Measurements from ENCODE around the gene CDK15. TPM values are rescaled to one million over a fixed set of nuclear protein-coding genes. Genes with fewer than 3 reads are reported as not detected.

The CDK15 gene
- total and polyA plus RNA-seq, 2 donors (not counting 1 experiment from before 2014, with no cell fraction given): not detected

- H3K27me3 ChIP-seq (replicated peaks in 1 of 4; ENCODE audit: control extremely low read depth in 1 of 4, control insufficient read depth in 3 of 4, insufficient read depth in 4 of 4, low read length in 3 of 4): peaks cover 0 to 48% (median 17%) of the 10 kb centered on the region in 4 experiments
- no peaks in the 10 kb centered on the region for H3K79me2 ChIP-seq (ENCODE audit: control insufficient read depth, insufficient read depth, low read length)
- H3K4me3 ChIP-seq (ENCODE audit: control extremely low read depth in 1 of 5, extremely low read depth in 1 of 5, insufficient read depth in 1 of 5, low read depth in 2 of 5, low read length in 4 of 5): no peak overlapping the region
- H3K4me1 ChIP-seq (ENCODE audit: control insufficient read depth in 2 of 2, insufficient read depth in 2 of 2, low read length in 2 of 2): peaks cover 10 to 14% of the 10 kb centered on the region in 2 donors
- no peaks in the 10 kb centered on the region for H4K20me1 ChIP-seq (ENCODE audit: control insufficient read depth, insufficient read depth, low read length, poor library complexity, severe bottlenecking)
- WGBS (ENCODE audit: insufficient coverage): 42% methylated on average over 5 of the region's 9 CpGs
- POLR2A ChIA-PET: no interaction called here
- no peak for DNase-seq
- no peak overlapping the region for H3K9ac ChIP-seq (ENCODE audit: low read length)
- Mint-ChIP-seq H3K27me3 (peaks cover 55% of the 10 kb centered on the region), H3K4me3 (no peak overlapping the region), H3K4me1 (peaks cover 11% of the 10 kb centered on the region), H3K9me3 (ENCODE audit: insufficient read depth) (no peaks in the 10 kb centered on the region), H3K27ac (no peak overlapping the region)
- H2AFZ ChIP-seq (ENCODE audit: insufficient read depth, low read depth, low read length, poor library complexity, severe bottlenecking): no peak overlapping the region
- H3K27ac ChIP-seq (ENCODE audit: low read length in 2 of 2): no peak overlapping the region
- CTCF ChIA-PET: interaction anchor here (1.1 kb wide), 1 partner anchor 12 kb away, joined by 3 read pairs; no protein-coding TSS in a partner anchor
- intact Hi-C loops (cut with micrococcal nuclease): no loop called here
- no peaks in the 10 kb centered on the region for H3K9me3 ChIP-seq (ENCODE audit: control extremely low read depth in 1 of 3, control insufficient read depth in 2 of 3, insufficient read depth in 1 of 3, low read length in 2 of 3)
- ATAC-seq (ENCODE audit: low read depth): no peak
- TF ChIP-seq CTCF (IDR thresholded peaks at IDR 0.05) (no peak), EZH2 (IDR thresholded peaks at IDR 0.05; ENCODE audit: borderline replicate concordance, insufficient read depth, low read depth, low read length, poor library complexity, severe bottlenecking) (no peak)
- H3K36me3 ChIP-seq (replicated peaks in 1 of 2; ENCODE audit: control extremely low read depth in 1 of 2, control insufficient read depth in 1 of 2, extremely low read depth in 1 of 2, insufficient read depth in 2 of 2, low read length in 1 of 2): no peaks in the 10 kb centered on the region
- no peak overlapping the region for H3K4me2 ChIP-seq (replicated peaks; ENCODE audit: low read depth, low read length, poor library complexity, severe bottlenecking)
Measured at GRCh38 chr2:201880993-201881611, 74.8 kb downstream of the CDK15 start.

GRCh38 chr2:201881741-201882140, 75.4 kb downstream of the CDK15 start:
- Histone ChIP-seq H4K20me1 (ENCODE audit: control insufficient read depth, insufficient read depth, low read length, poor library complexity, severe bottlenecking) (no peaks in the 10 kb centered on the region), H3K4me3 (ENCODE audit: control extremely low read depth in 1 of 5, extremely low read depth in 1 of 5, insufficient read depth in 1 of 5, low read depth in 2 of 5, low read length in 4 of 5) (no peak overlapping the region), H3K79me2 (ENCODE audit: control insufficient read depth, insufficient read depth, low read length) (no peaks in the 10 kb centered on the region), H3K4me2 (replicated peaks; ENCODE audit: low read depth, low read length, poor library complexity, severe bottlenecking) (no peak overlapping the region), H3K27me3 (replicated peaks in 1 of 4; ENCODE audit: control extremely low read depth in 1 of 4, control insufficient read depth in 3 of 4, insufficient read depth in 4 of 4, low read length in 3 of 4) (peaks cover 0 to 48% (median 17%) of the 10 kb centered on the region in 4 experiments), H3K36me3 (replicated peaks in 1 of 2; ENCODE audit: control extremely low read depth in 1 of 2, control insufficient read depth in 1 of 2, extremely low read depth in 1 of 2, insufficient read depth in 2 of 2, low read length in 1 of 2) (no peaks in the 10 kb centered on the region), H3K9me3 (ENCODE audit: control extremely low read depth in 1 of 3, control insufficient read depth in 2 of 3, insufficient read depth in 1 of 3, low read length in 2 of 3) (no peaks in the 10 kb centered on the region), H3K27ac (ENCODE audit: low read length in 2 of 2) (no peak overlapping the region), H3K4me1 (ENCODE audit: control insufficient read depth in 2 of 2, insufficient read depth in 2 of 2, low read length in 2 of 2) (peaks cover 10 to 14% of the 10 kb centered on the region in 2 donors), H2AFZ (ENCODE audit: insufficient read depth, low read depth, low read length, poor library complexity, severe bottlenecking) (no peak overlapping the region), H3K9ac (ENCODE audit: low read length) (no peak overlapping the region)
- 92% methylated on average over 4 of the region's 4 CpGs for WGBS (ENCODE audit: insufficient coverage)
- peaks cover 55% of the 10 kb centered on the region for H3K27me3 Mint-ChIP-seq
- intact Hi-C loops (cut with micrococcal nuclease): no loop called here
- POLR2A ChIA-PET: no interaction called here
- no peak overlapping the region for H3K27ac Mint-ChIP-seq
- TF ChIP-seq EZH2 (IDR thresholded peaks at IDR 0.05; ENCODE audit: borderline replicate concordance, insufficient read depth, low read depth, low read length, poor library complexity, severe bottlenecking) (no peak), CTCF (IDR thresholded peaks at IDR 0.05) (no peak)
- no peak for DNase-seq
- H3K9me3 Mint-ChIP-seq (ENCODE audit: insufficient read depth): no peaks in the 10 kb centered on the region
- H3K4me1 Mint-ChIP-seq: peaks cover 11% of the 10 kb centered on the region
- CTCF ChIA-PET: no interaction called here
- no peak for ATAC-seq (ENCODE audit: low read depth)
- H3K4me3 Mint-ChIP-seq: peak overlapping the region; percentile 40

Data from B cell (primary cell).